H9 (cell line): ENCODE measurements around the gene RASSF7. TPM values are rescaled to one million over a fixed set of nuclear protein-coding genes. Genes with fewer than 3 reads are reported as not detected.

Experiments
- DNase-seq: peaks from one replicate; pipeline ENCODE4 v3.0.0-alpha.2; 2017
- H2AFZ ChIP-seq: one replicate; pipeline ENCODE4 v1.6.1; 2013; ENCODE audit warnings: mild to moderate bottlenecking, low read length, control low read depth, moderate library complexity
- H2AK5ac ChIP-seq: 2 replicates; pipeline ENCODE4 v1.6.1; 2013; ENCODE audit warnings: low read length, control low read depth, mixed read lengths; ENCODE audit not compliant: insufficient read length
- H2BK120ac ChIP-seq: one replicate; pipeline ENCODE4 v1.6.1; 2013; ENCODE audit warnings: low read depth, mild to moderate bottlenecking, low read length, control low read depth, inconsistent platforms; ENCODE audit not compliant: poor library complexity, severe bottlenecking
- H2BK12ac ChIP-seq: 2 replicates; pipeline ENCODE4 v1.6.1; 2013; ENCODE audit warnings: low read length, control low read depth, mixed read lengths, low read depth; ENCODE audit not compliant: insufficient read length
- H2BK15ac ChIP-seq: 2 replicates; pipeline ENCODE4 v1.6.1; 2013; ENCODE audit warnings: low read depth, low read length, control low read depth
- H2BK20ac ChIP-seq: one replicate; pipeline ENCODE4 v1.6.1; 2013; ENCODE audit warnings: low read depth, mild to moderate bottlenecking, low read length, control low read depth, inconsistent platforms; ENCODE audit not compliant: poor library complexity, severe bottlenecking
- H2BK5ac ChIP-seq: 2 replicates; pipeline ENCODE4 v1.6.1; 2013; ENCODE audit warnings: low read length, control low read depth, mixed read lengths; ENCODE audit not compliant: insufficient read length
- H3K14ac ChIP-seq: 2 replicates; pipeline ENCODE4 v1.6.1; 2013; ENCODE audit warnings: low read length, control low read depth; ENCODE audit not compliant: insufficient read depth
- H3K18ac ChIP-seq: 2 replicates; pipeline ENCODE4 v1.6.1; 2013; ENCODE audit warnings: low read depth, mild to moderate bottlenecking, mixed read lengths, low read length, control low read depth; ENCODE audit not compliant: insufficient read length
- H3K23ac ChIP-seq: 2 replicates; pipeline ENCODE4 v1.6.1; 2013; ENCODE audit warnings: low read length, control low read depth, mixed read lengths, low read depth; ENCODE audit not compliant: insufficient read length
- H3K23me2 ChIP-seq: 2 replicates; pipeline ENCODE4 v1.6.1; 2013; ENCODE audit warnings: low read depth, mild to moderate bottlenecking, mixed read lengths, low read length, control low read depth; ENCODE audit not compliant: insufficient read length, poor library complexity, severe bottlenecking
- H3K27ac ChIP-seq: 2 replicates; pipeline ENCODE4 v1.5.1; 2013; ENCODE audit warnings: low read length, control low read depth, mixed read lengths, low read depth; ENCODE audit not compliant: insufficient read length
- H3K27me3 ChIP-seq: 2 replicates; pipeline ENCODE4 v1.6.1; 2013; ENCODE audit warnings: low read length, control low read depth, inconsistent platforms; ENCODE audit not compliant: insufficient read depth
- H3K4ac ChIP-seq: 2 replicates; pipeline ENCODE4 v1.6.1; 2013; ENCODE audit warnings: low read depth, mild to moderate bottlenecking, control low read depth, inconsistent platforms, low read length, moderate library complexity
- H3K4me1 ChIP-seq: 2 replicates; pipeline ENCODE4 v1.6.1; 2013; ENCODE audit warnings: low read length, control low read depth, inconsistent platforms; ENCODE audit not compliant: insufficient read depth
- H3K4me2 ChIP-seq: 2 replicates; pipeline ENCODE4 v1.6.1; 2013; ENCODE audit warnings: low read length, control low read depth, mixed read lengths; ENCODE audit not compliant: insufficient read length, insufficient read depth
- H3K56ac ChIP-seq: 2 replicates; pipeline ENCODE4 v1.6.1; 2013; ENCODE audit warnings: low read depth, mild to moderate bottlenecking, mixed read lengths, low read length, control low read depth; ENCODE audit not compliant: insufficient read length
- H3K79me1 ChIP-seq: 2 replicates; pipeline ENCODE4 v1.6.1; 2013; ENCODE audit warnings: low read depth, mild to moderate bottlenecking, moderate library complexity, low read length, control low read depth, inconsistent platforms; ENCODE audit not compliant: insufficient read depth, poor library complexity, severe bottlenecking
- H3K79me2 ChIP-seq: 2 replicates; pipeline ENCODE4 v1.6.1; 2013; ENCODE audit warnings: low read length, control low read depth, inconsistent platforms; ENCODE audit not compliant: insufficient read depth
- H3K9ac ChIP-seq: 2 replicates; pipeline ENCODE4 v1.6.1; 2013; ENCODE audit warnings: low read length, control low read depth, mixed read lengths; ENCODE audit not compliant: insufficient read length; ENCODE audit errors: extremely low read depth
- H3K9me3 ChIP-seq: one replicate; pipeline ENCODE4 v1.6.1; 2013; ENCODE audit warnings: low read depth, low read length, inconsistent platforms; ENCODE audit not compliant: control insufficient read depth
- H3T11ph ChIP-seq: one replicate; pipeline ENCODE4 v1.6.1; 2013; ENCODE audit warnings: mild to moderate bottlenecking, low read length, control low read depth, inconsistent platforms
- H4K20me1 ChIP-seq: one replicate; pipeline ENCODE4 v1.6.1; 2013; ENCODE audit not compliant: control insufficient read depth, insufficient read length, insufficient read depth
- H4K5ac ChIP-seq: 2 replicates; pipeline ENCODE4 v1.6.1; 2013; ENCODE audit warnings: low read depth, mild to moderate bottlenecking, mixed read lengths, low read length, control low read depth; ENCODE audit not compliant: insufficient read length
- H4K8ac ChIP-seq: replicated peaks from 2 replicates; pipeline ENCODE4 v1.6.1; 2013; ENCODE audit warnings: low read length, control low read depth, mixed read lengths, low read depth; ENCODE audit not compliant: insufficient read length
- H4K91ac ChIP-seq: 2 replicates; pipeline ENCODE4 v1.6.1; 2013; ENCODE audit warnings: low read depth, mild to moderate bottlenecking, moderate library complexity, mixed read lengths, low read length, control low read depth; ENCODE audit not compliant: insufficient read length
- H3K27ac Mint-ChIP-seq, 3 experiments: 2 replicates in 2 of 3; 3 replicates in 1 of 3; pipeline ENCODE4 v1.8.0; 2020 to 2021; ENCODE audit warnings: mixed read lengths in 3 of 3, mild to moderate bottlenecking in 1 of 3, moderate library complexity in 1 of 3
- H3K27me3 Mint-ChIP-seq: 2 replicates; pipeline ENCODE4 v1.8.0; 2021; ENCODE audit warnings: low read depth, mild to moderate bottlenecking, moderate library complexity, mixed read lengths
- H3K36me3 Mint-ChIP-seq, 3 experiments: 2 replicates in 2 of 3; 3 replicates in 1 of 3; pipeline ENCODE4 v1.8.0; 2020 to 2021; ENCODE audit warnings: low read depth in 3 of 3, mixed read lengths in 3 of 3; ENCODE audit not compliant: insufficient read depth in 1 of 3
- H3K4me1 Mint-ChIP-seq, 2 experiments: 2 replicates each; pipeline ENCODE4 v1.8.0; 2020; ENCODE audit warnings: mixed read lengths in 2 of 2
- H3K4me3 Mint-ChIP-seq, 2 experiments: 2 replicates in 1 of 2; 3 replicates in 1 of 2; pipeline ENCODE4 v1.8.0; 2020 to 2021; ENCODE audit warnings: mild to moderate bottlenecking in 2 of 2, mixed read lengths in 2 of 2, moderate library complexity in 1 of 2
- H3K9me3 Mint-ChIP-seq, 2 experiments: 2 replicates in 1 of 2; 3 replicates in 1 of 2; pipeline ENCODE4 v1.8.0; 2020; ENCODE audit warnings: mild to moderate bottlenecking in 2 of 2, mixed read lengths in 2 of 2, moderate library complexity in 1 of 2
- CTCF ChIP-seq: fragments of 200-600 bp; sonication (generic); conservative IDR thresholded peaks from 3 replicates; pipeline ENCODE4 v1.8.0; 2021; ENCODE audit warnings: antibody characterized with exemption, mild to moderate bottlenecking
- WGBS: extraction: QIAGEN DNeasy Blood & Tissue Kit; methylation state at CpG from one replicate; pipeline ENCODE4 v1.1.7; 2013; ENCODE audit warnings: missing lambda C conversion rate, low lambda C conversion rate, mixed read lengths; ENCODE audit not compliant: insufficient read length; ENCODE audit errors: extremely low coverage; 5-methylcytosine and 5-hydroxymethylcytosine counted together
- total RNA-seq: library from RNA; stranded (reverse); gene quantifications from 2 replicates; pipeline ENCODE4 v1.2.1, GENCODE V29; 2021

RASSF7 gene
- total RNA-seq, 1 experiment from 2014 or later: 26.3 TPM

GRCh38 chr11:589798-590197 lies 29.0 kb downstream of the RASSF7 start:
- no peak overlapping the region for H2BK120ac ChIP-seq
- no peak overlapping the region for H3K23ac ChIP-seq
- no peaks in the 10 kb centered on the region for H3K27me3 Mint-ChIP-seq
- H3K27me3 ChIP-seq: no peaks in the 10 kb centered on the region
- H2BK15ac ChIP-seq: no peak overlapping the region
- no peak overlapping the region for H2AFZ ChIP-seq
- no peaks in the 10 kb centered on the region for H3K23me2 ChIP-seq
- no peak for DNase-seq
- peaks cover 54 to 85% (median 81%) of the 10 kb centered on the region in 3 experiments for H3K36me3 Mint-ChIP-seq
- no peak overlapping the region for H2BK20ac ChIP-seq
- H3K4me1 Mint-ChIP-seq: no peaks in the 10 kb centered on the region
- H3T11ph ChIP-seq: no peak overlapping the region
- no peak overlapping the region; a peak in 1 of 5 replicates for H3K4me3 Mint-ChIP-seq
- no peaks in the 10 kb centered on the region for H4K20me1 ChIP-seq
- no peak overlapping the region for H2BK12ac ChIP-seq
- H4K8ac ChIP-seq: no peak overlapping the region
- no peaks in the 10 kb centered on the region for H3K4me1 ChIP-seq
- H3K9me3 ChIP-seq: no peaks in the 10 kb centered on the region
- no peak overlapping the region for H3K56ac ChIP-seq
- H3K27ac Mint-ChIP-seq: peak overlapping the region in 2 of 3 experiments; percentile 21 to 89; a peak in 2 of 7 replicates
- WGBS: no CpG with 5 or more reads among the region's 26 CpGs
- no peak overlapping the region for H3K14ac ChIP-seq
- H3K9me3 Mint-ChIP-seq: no peaks in the 10 kb centered on the region
- H2AK5ac ChIP-seq: no peak overlapping the region
- no peak overlapping the region for H2BK5ac ChIP-seq
- H3K4ac ChIP-seq: no peak overlapping the region
- no peak overlapping the region for H3K4me2 ChIP-seq
- H4K91ac ChIP-seq: no peak overlapping the region
- TF ChIP-seq CTCF: no peak
- no peak overlapping the region for H4K5ac ChIP-seq
- H3K79me2 ChIP-seq: no peaks in the 10 kb centered on the region; the same call in 1 of the 2 replicates
- H3K9ac ChIP-seq: no peak overlapping the region
- no peak overlapping the region for H3K27ac ChIP-seq
- no peak overlapping the region for H3K18ac ChIP-seq
- H3K79me1 ChIP-seq: peaks cover 4% of the 10 kb centered on the region
